HCT116 (cell line): ENCODE data around the gene RECQL5. TPM values are rescaled to one million over a fixed set of nuclear protein-coding genes. Genes with fewer than 3 reads are reported as not detected.

Experiments used
- ATAC-seq: fragments of 200-7000 bp; cut with Tn5 transposase; 2 replicates; pipeline ENCODE4 v1.9.1; 2020; ENCODE audit warnings: mild to moderate bottlenecking, moderate library complexity
- BruUV-seq: library from RNA; stranded (reverse); fragments of 400-500 nt; replicated peaks from 2 replicates; lab custom pipeline; 2021; lab: Mats Ljungman, UMichigan
- CTCF ChIA-PET: fragments of 300-600 bp; sonication (Branson Sonifier 250); formaldehyde crosslinking; loops from one replicate; lab custom pipeline; 2021; ENCODE audit warnings: antibody characterized with exemption; lab: Charles Lee
- POLR2A ChIA-PET: fragments of 300-600, 350-600 bp; sonication (Branson Sonifier 250); formaldehyde crosslinking; loops from one replicate; lab custom pipeline; 2021; ENCODE audit warnings: antibody characterized with exemption; lab: Charles Lee
- RAD21 ChIA-PET, 2 experiments: fragments of 300-600 bp; sonication (Branson Sonifier 250); formaldehyde crosslinking; loops; one replicate each; lab custom pipeline; 2023; ENCODE audit warnings: low total read pairs in 2 of 2; ENCODE audit not compliant: uncharacterized antibody in 2 of 2, unreplicated experiment in 2 of 2, low non-redundant PET in 1 of 2; lab: Charles Lee
- DNase-seq: peaks from one replicate; pipeline ENCODE4 v3.0.0-alpha.2; 2010; ENCODE audit warnings: low read depth, low spot score
- H2AFZ ChIP-seq: fragments of 200-600 bp; shearing (Covaris generic), sonication (generic); 2 replicates; pipeline ENCODE4 v1.6.1; 2017; ENCODE audit warnings: low read depth, mixed run types, mixed read lengths, antibody characterized with exemption, low read length; ENCODE audit not compliant: poor library complexity, severe bottlenecking
- H3K27ac ChIP-seq: 2 replicates; pipeline ENCODE4 v1.5.1; 2012; ENCODE audit warnings: low read depth, low read length
- H3K27me3 ChIP-seq: fragments of 200-600 bp; sonication (generic); 2 replicates; pipeline ENCODE4 v1.6.1; 2016; ENCODE audit warnings: mixed run types, low read length, mixed read lengths; ENCODE audit not compliant: insufficient read depth
- H3K36me3 ChIP-seq, 2 experiments: fragments of 200-500 bp in 1 of 2; fragments of 200-600 bp in 1 of 2; sonication (Bioruptor generic) in 1 of 2; sonication (generic) in 1 of 2; 2 replicates each; pipeline versions ENCODE4 v1.5.1 to v1.6.1; 2014 to 2016; ENCODE audit warnings: low read length in 2 of 2, inconsistent platforms in 1 of 2, mixed read lengths in 1 of 2, mixed run types in 1 of 2; ENCODE audit not compliant: insufficient read depth in 2 of 2, control insufficient read depth in 1 of 2
- H3K4me1 ChIP-seq, 2 experiments: fragments of 200-600 bp in 1 of 2; sonication (generic) in 1 of 2; 2 replicates each; pipeline versions ENCODE4 v1.5.1 to v1.6.1; 2012 to 2017; ENCODE audit warnings: low read length in 2 of 2, inconsistent platforms in 1 of 2, mild to moderate bottlenecking in 1 of 2, mixed read lengths in 1 of 2, mixed run types in 1 of 2, moderate library complexity in 1 of 2; ENCODE audit not compliant: insufficient read depth in 2 of 2, control insufficient read depth in 1 of 2
- H3K4me2 ChIP-seq: fragments of 200-600 bp; sonication (generic); 2 replicates; pipeline ENCODE4 v1.6.1; 2017; ENCODE audit warnings: mixed run types, low read length, mixed read lengths
- H3K4me3 ChIP-seq, 2 experiments: fragments of 200-600 bp in 1 of 2; sonication (generic) in 1 of 2; replicated peaks in 1 of 2; 2 replicates each; pipeline ENCODE4 v1.5.1; 2011 to 2016; ENCODE audit warnings: low read length in 2 of 2, control low read depth in 1 of 2, low read depth in 1 of 2, mild to moderate bottlenecking in 1 of 2, mixed read lengths in 1 of 2, mixed run types in 1 of 2
- H3K79me2 ChIP-seq: fragments of 200-600 bp; sonication (generic); 2 replicates; pipeline ENCODE4 v1.6.1; 2017; ENCODE audit warnings: mild to moderate bottlenecking, mixed run types, low read length, moderate library complexity, mixed read lengths; ENCODE audit not compliant: insufficient read depth
- H3K9ac ChIP-seq: fragments of 200-600 bp; sonication (generic); 2 replicates; pipeline ENCODE4 v1.6.1; 2016; ENCODE audit warnings: low read length, mixed read lengths
- H3K9me2 ChIP-seq: fragments of 200-600 bp; sonication (generic), shearing (Covaris generic); 2 replicates; pipeline ENCODE4 v1.6.1; 2017; ENCODE audit warnings: mixed run types, mild to moderate bottlenecking, moderate library complexity; ENCODE audit not compliant: insufficient read depth
- H3K9me3 ChIP-seq, 2 experiments: fragments of 200-500 bp in 1 of 2; fragments of 200-600 bp in 1 of 2; sonication (Bioruptor generic) in 1 of 2; sonication (generic) in 1 of 2; 2 replicates each; pipeline ENCODE4 v1.6.1; 2014 to 2017; ENCODE audit warnings: low read length in 2 of 2, mixed read lengths in 2 of 2, inconsistent platforms in 1 of 2, low read depth in 1 of 2, mild to moderate bottlenecking in 1 of 2, mixed run types in 1 of 2, moderate library complexity in 1 of 2; ENCODE audit not compliant: control insufficient read depth in 1 of 2, insufficient read depth in 1 of 2
- H4K20me1 ChIP-seq: fragments of 200-600 bp; sonication (generic), shearing (Covaris generic); 2 replicates; pipeline ENCODE4 v1.6.1; 2017; ENCODE audit warnings: mixed run types, mild to moderate bottlenecking, moderate library complexity; ENCODE audit not compliant: insufficient read depth
- CBX3 ChIP-seq: IDR thresholded peaks from 2 replicates; pipeline ENCODE4 v1.6.1; 2012; ENCODE audit warnings: low read depth
- EGR1 ChIP-seq: IDR thresholded peaks from 2 replicates; pipeline ENCODE4 v1.6.1; 2012; ENCODE audit warnings: low read depth
- ELF1 ChIP-seq: IDR thresholded peaks from 2 replicates; pipeline ENCODE4 v1.6.1; 2012; ENCODE audit warnings: low read depth, borderline replicate concordance
- EZH2 ChIP-seq: fragments of 200-600 bp; sonication (generic); IDR thresholded peaks from 2 replicates; pipeline ENCODE4 v1.6.1; 2017; ENCODE audit warnings: antibody characterized with exemption, mixed run types
- EZH2phosphoT487 ChIP-seq: fragments of 200-600 bp; IDR thresholded peaks from 2 replicates; pipeline ENCODE4 v1.6.1; 2018; ENCODE audit warnings: antibody characterized with exemption, borderline replicate concordance
- FOSL1 ChIP-seq: IDR thresholded peaks from 2 replicates; pipeline ENCODE4 v1.6.1; 2012; ENCODE audit warnings: low read depth
- JUND ChIP-seq: IDR thresholded peaks from 2 replicates; pipeline ENCODE4 v1.6.1; 2012
- POLR2A ChIP-seq: IDR thresholded peaks from 2 replicates; pipeline ENCODE4 v1.7.0; 2011; ENCODE audit warnings: borderline replicate concordance; ENCODE audit not compliant: insufficient read depth, insufficient read length; ENCODE audit errors: extremely low read depth
- POLR2AphosphoS5 ChIP-seq: IDR thresholded peaks from 2 replicates; pipeline ENCODE4 v1.6.1; 2011; ENCODE audit warnings: mild to moderate bottlenecking, low read depth, low read length, moderate library complexity
- SIN3A ChIP-seq: IDR thresholded peaks from 2 replicates; pipeline ENCODE4 v1.6.1; 2012; ENCODE audit warnings: low read depth
- SRF ChIP-seq: IDR thresholded peaks from 2 replicates; pipeline ENCODE4 v1.6.1; 2012; ENCODE audit warnings: low read depth
- YY1 ChIP-seq: IDR thresholded peaks from 2 replicates; pipeline ENCODE4 v1.6.1; 2011; ENCODE audit warnings: low read length, low read depth, moderate library complexity, mild to moderate bottlenecking; ENCODE audit not compliant: insufficient replicate concordance; ENCODE audit errors: extremely low read depth
- ZFX ChIP-seq: fragments of 450-650 bp; IDR thresholded peaks from 2 replicates; pipeline ENCODE4 v1.6.1; 2017
- ZNF274 ChIP-seq: fragments of 200-500 bp; sonication (Bioruptor generic); IDR thresholded peaks from 2 replicates; pipeline ENCODE4 v1.6.1; 2014; ENCODE audit warnings: mild to moderate bottlenecking, low read depth, low read length, inconsistent platforms
- intact Hi-C: fragments of 100-400 bp; cut with micrococcal nuclease; formaldehyde crosslinking; loops from 2 replicates; pipeline ENCODE4 v1.10.0; 2022
- total RNA-seq: library from RNA; stranded (reverse); gene quantifications from one replicate; pipeline ENCODE4 v1.2.1, GENCODE V29; 2021; ENCODE audit not compliant: unreplicated experiment
- TF ChIP-seq, protein P1 (sequence below): IDR thresholded peaks from 2 replicates; pipeline ENCODE4 v1.6.1; 2012
- TF ChIP-seq, protein P2 (sequence below): IDR thresholded peaks from 2 replicates; pipeline ENCODE4 v1.6.1; 2012; ENCODE audit warnings: low read depth

Gene RECQL5
- total RNA-seq, 1 experiment from 2014 or later, result 83.3 TPM

DNA sequence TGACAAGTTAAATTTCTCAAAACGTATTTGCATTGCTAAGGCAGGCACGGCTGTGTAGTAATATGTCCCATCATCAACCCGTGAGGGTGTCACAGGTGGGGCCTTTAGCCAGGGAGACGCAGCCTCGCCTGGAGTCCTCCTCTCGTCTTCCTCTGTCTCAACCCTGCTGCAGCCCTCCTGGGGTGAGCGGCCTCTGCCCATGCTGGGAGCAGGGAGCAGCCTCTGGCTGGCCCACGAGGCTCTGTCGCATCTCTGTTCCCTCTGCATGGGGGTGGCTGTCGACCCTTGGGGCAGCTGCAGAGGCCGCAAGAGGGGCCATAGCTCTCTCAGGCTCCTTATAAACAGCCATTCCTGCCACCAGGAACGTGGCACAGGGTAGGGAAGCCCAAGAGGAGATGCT, 34.5 kb downstream of the RECQL5 start:
- H3K4me1 ChIP-seq, result peaks cover 15 to 22% of the 10 kb centered on the region in 2 experiments
- no peaks in the 10 kb centered on the region for H3K9me3 ChIP-seq
- DNase-seq (no peak), ATAC-seq (no peak)
- ChIA-PET RAD21 (interaction anchor here (0.6 to 2.8 kb wide), 13 partner anchors 12 to 133 kb away, joined by 3 to 18 read pairs (median 6); partner anchors contain the start of gene GALK1 (in 1 of the 2)), CTCF (interaction anchor here (0.6 to 2.8 kb wide), 46 partner anchors 10 to 213 kb away, joined by 3 to 169 read pairs (median 6); partner anchors contain the start of genes GALK1, ITGB4, RECQL5 and SAP30BP), POLR2A (interaction anchor here (0.9 to 2.4 kb wide), 4 partner anchors 13 to 116 kb away, joined by 3 to 17 read pairs (median 4); a partner anchor contains a TSS)
- H2AFZ ChIP-seq, result no peak overlapping the region
- intact Hi-C loops, result loop anchor here (5.0 kb wide), 1 partner anchor 115 kb away; the partner anchor contains the start of genes CASKIN2 and TSEN54
- H3K79me2 ChIP-seq, result no peaks in the 10 kb centered on the region
- no peak overlapping the region for H3K4me3 ChIP-seq
- H3K27me3 ChIP-seq, result no peaks in the 10 kb centered on the region
- no peaks in the 10 kb centered on the region for H3K9me2 ChIP-seq
- peak overlapping the region; percentile 73; the same call in 1 of the 2 replicates for H3K27ac ChIP-seq
- H3K4me2 ChIP-seq, result peak overlapping the region; percentile 60; the same call in 1 of the 2 replicates
- no peaks in the 10 kb centered on the region for H3K36me3 ChIP-seq
- BruUV-seq, result no TSS peak
- H3K9ac ChIP-seq, result peak overlapping the region; percentile 2; the same call in 1 of the 2 replicates
- TF ChIP-seq SRF (no peak), EZH2phosphoT487 (no peak), CBX3 (no peak), ZFX (no peak), FOSL1 (no peak), POLR2A (no peak), ZNF274 (no peak), ELF1 (no peak), EZH2 (no peak)
- TF ChIP-seq, protein P1, sequence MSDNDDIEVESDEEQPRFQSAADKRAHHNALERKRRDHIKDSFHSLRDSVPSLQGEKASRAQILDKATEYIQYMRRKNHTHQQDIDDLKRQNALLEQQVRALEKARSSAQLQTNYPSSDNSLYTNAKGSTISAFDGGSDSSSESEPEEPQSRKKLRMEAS, result no peak
- no peaks in the 10 kb centered on the region for H4K20me1 ChIP-seq

DNA sequence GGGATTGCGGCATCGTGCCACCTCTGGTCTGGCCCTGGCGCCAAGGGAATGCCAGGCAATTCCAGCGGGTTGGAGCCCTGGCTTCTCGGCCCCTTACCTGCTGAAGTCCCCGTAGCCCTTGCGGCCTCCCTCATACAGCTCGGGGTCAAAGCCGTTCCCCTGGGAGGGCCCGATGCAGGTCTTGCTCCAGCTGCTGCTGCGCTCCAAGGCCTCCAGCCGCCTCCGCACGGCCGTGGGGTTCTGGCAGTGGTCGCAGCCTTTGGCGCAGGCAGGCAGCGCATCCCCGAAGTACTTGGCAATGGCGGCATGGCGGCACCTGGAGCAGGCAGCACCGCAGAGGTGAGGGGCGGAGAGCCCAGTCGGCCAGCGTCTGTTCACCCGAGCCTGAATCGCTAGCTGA, 35.6 kb downstream of the RECQL5 start:
- intact Hi-C loops, result loop anchor here (5.0 kb wide), 1 partner anchor 114 kb away; the partner anchor contains the start of genes CASKIN2 and TSEN54
- no peaks in the 10 kb centered on the region for H3K79me2 ChIP-seq
- ATAC-seq (no peak), DNase-seq (no peak)
- BruUV-seq, result no TSS peak
- H3K9me2 ChIP-seq, result no peaks in the 10 kb centered on the region
- no peaks in the 10 kb centered on the region for H4K20me1 ChIP-seq
- no peak overlapping the region for H3K4me3 ChIP-seq
- H3K27ac ChIP-seq, result no peak overlapping the region
- no peak overlapping the region for H2AFZ ChIP-seq
- no peaks in the 10 kb centered on the region for H3K36me3 ChIP-seq
- TF ChIP-seq YY1 (no peak), EGR1 (no peak), JUND (no peak), ZFX (no peak), POLR2AphosphoS5 (no peak), SIN3A (no peak), SRF (no peak)
- TF ChIP-seq, protein P2, sequence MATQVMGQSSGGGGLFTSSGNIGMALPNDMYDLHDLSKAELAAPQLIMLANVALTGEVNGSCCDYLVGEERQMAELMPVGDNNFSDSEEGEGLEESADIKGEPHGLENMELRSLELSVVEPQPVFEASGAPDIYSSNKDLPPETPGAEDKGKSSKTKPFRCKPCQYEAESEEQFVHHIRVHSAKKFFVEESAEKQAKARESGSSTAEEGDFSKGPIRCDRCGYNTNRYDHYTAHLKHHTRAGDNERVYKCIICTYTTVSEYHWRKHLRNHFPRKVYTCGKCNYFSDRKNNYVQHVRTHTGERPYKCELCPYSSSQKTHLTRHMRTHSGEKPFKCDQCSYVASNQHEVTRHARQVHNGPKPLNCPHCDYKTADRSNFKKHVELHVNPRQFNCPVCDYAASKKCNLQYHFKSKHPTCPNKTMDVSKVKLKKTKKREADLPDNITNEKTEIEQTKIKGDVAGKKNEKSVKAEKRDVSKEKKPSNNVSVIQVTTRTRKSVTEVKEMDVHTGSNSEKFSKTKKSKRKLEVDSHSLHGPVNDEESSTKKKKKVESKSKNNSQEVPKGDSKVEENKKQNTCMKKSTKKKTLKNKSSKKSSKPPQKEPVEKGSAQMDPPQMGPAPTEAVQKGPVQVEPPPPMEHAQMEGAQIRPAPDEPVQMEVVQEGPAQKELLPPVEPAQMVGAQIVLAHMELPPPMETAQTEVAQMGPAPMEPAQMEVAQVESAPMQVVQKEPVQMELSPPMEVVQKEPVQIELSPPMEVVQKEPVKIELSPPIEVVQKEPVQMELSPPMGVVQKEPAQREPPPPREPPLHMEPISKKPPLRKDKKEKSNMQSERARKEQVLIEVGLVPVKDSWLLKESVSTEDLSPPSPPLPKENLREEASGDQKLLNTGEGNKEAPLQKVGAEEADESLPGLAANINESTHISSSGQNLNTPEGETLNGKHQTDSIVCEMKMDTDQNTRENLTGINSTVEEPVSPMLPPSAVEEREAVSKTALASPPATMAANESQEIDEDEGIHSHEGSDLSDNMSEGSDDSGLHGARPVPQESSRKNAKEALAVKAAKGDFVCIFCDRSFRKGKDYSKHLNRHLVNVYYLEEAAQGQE, result no peak
- TF ChIP-seq, protein P1, result no peak
- no peaks in the 10 kb centered on the region for H3K9me3 ChIP-seq
- RAD21 ChIA-PET, result no interaction called here
- POLR2A ChIA-PET, result interaction anchor here (1.5 kb wide), 1 partner anchor 149 kb away, joined by 4 read pairs; a partner anchor contains a TSS
- no peak overlapping the region for H3K4me2 ChIP-seq
- no peak overlapping the region for H3K9ac ChIP-seq
- H3K27me3 ChIP-seq, result no peaks in the 10 kb centered on the region
- CTCF ChIA-PET, result no interaction called here
- peaks cover 15 to 22% of the 10 kb centered on the region in 2 experiments for H3K4me1 ChIP-seq
